SK-MEL-5 (cell line): ENCODE measurements around the gene RNASE8. TPM values are rescaled to one million over a fixed set of nuclear protein-coding genes. Genes with fewer than 3 reads are reported as not detected.
"Not testable (repeated sequence)": the region's sequence is repeated elsewhere in the genome, so short reads cannot be mapped to it uniquely, and the experiment has no call there.

ENCODE experiments used
- DNase-seq: peaks from one replicate; pipeline ENCODE4 v3.0.0-alpha.2; 2016; ENCODE audit warnings: low read depth, low spot score
- in situ Hi-C: cut with HindIII; loops from 2 replicates; pipeline ENCODE4 v1.10.0; 2016; ENCODE audit warnings: low sequenced_read_pairs, high pct_unique_total_duplicates, low pct_unique_long_range_greater_than_20kb
- polyA plus RNA-seq, 2 experiments: library from polyadenylated mRNA; depleted of rRNA; stranded (reverse); fragments of >200 nt; gene quantifications; 2 replicates each; pipeline ENCODE4 v1.2.3, GENCODE V29; 2015
- total RNA-seq: library from RNA; depleted of rRNA; stranded (reverse); fragments of >200 nt; shearing (Covaris generic); gene quantifications from 2 replicates; pipeline ENCODE4 v1.2.3, GENCODE V29; 2014; rRNA removed

RNASE8 gene
- not detected in 2 replicates for total RNA-seq
- not detected in 2 replicates for polyA plus RNA-seq (2015; cell fraction: cytosol; rRNA removed)
- not detected in 2 replicates for polyA plus RNA-seq (2015; cell fraction: nucleus; rRNA removed)

GRCh38 chr14:21057803-21058675 lies at the start of gene RNASE8:
TSS of gene RNASE8 (plus strand) at chr14:21057822. CDS start at chr14:21057893, 71 bp downstream.
- DNase-seq: peak; percentile 13
- in situ Hi-C loops: no loop called here

GRCh38 chr14:21009721-21010120 lies 47.9 kb upstream of the RNASE8 start:
- in situ Hi-C loops, DNase-seq: not testable (repeated sequence)

GRCh38 chr14:21011136-21011535 lies 46.5 kb upstream of the RNASE8 start:
- no peak for DNase-seq
- in situ Hi-C loops: no loop called here

GRCh38 chr14:21014761-21015190 lies 42.8 kb upstream of the RNASE8 start:
- in situ Hi-C loops: no loop called here
- DNase-seq: peak; percentile 91

- in situ Hi-C loops: no loop called here
- no peak for DNase-seq
Measured at GRCh38 chr14:21015312-21015711, 42.3 kb upstream of the RNASE8 start.

- in situ Hi-C loops: no loop called here
- no peak for DNase-seq
Measured at GRCh38 chr14:21016413-21017190, 41.0 kb upstream of the RNASE8 start.

GRCh38 chr14:21017528-21018245 lies 39.9 kb upstream of the RNASE8 start:
- no peak for DNase-seq
- in situ Hi-C loops: no loop called here

- no peak for DNase-seq
- in situ Hi-C loops: no loop called here
Measured at GRCh38 chr14:21018286-21018685, 39.3 kb upstream of the RNASE8 start.

GRCh38 chr14:21018781-21019180 lies 38.8 kb upstream of the RNASE8 start:
- in situ Hi-C loops: no loop called here
- no peak for DNase-seq

- in situ Hi-C loops: no loop called here
- no peak for DNase-seq
Measured at GRCh38 chr14:21019366-21019765, 38.3 kb upstream of the RNASE8 start.

GRCh38 chr14:21020977-21021545 lies 36.6 kb upstream of the RNASE8 start:
- no peak for DNase-seq
- in situ Hi-C loops: no loop called here

GRCh38 chr14:21022686-21023085 lies 34.9 kb upstream of the RNASE8 start:
- no peak for DNase-seq
- in situ Hi-C loops: no loop called here

- in situ Hi-C loops: no loop called here
- DNase-seq: no peak
Measured at GRCh38 chr14:21023174-21023573, 34.4 kb upstream of the RNASE8 start.

GRCh38 chr14:21023817-21024584 lies 33.6 kb upstream of the RNASE8 start:
- in situ Hi-C loops: no loop called here
- no peak for DNase-seq

- DNase-seq: peak; percentile 42
- in situ Hi-C loops: no loop called here
Measured at GRCh38 chr14:21024585-21025370, 32.8 kb upstream of the RNASE8 start, which contains the start of gene NDRG2. TSS of gene NDRG2 (minus strand) at chr14:21025061. CDS start at chr14:21023315, 1,746 bp downstream.
